A673 (cell line): Measurements from ENCODE around the gene ARL4C. TPM values are rescaled to one million over a fixed set of nuclear protein-coding genes. Genes with fewer than 3 reads are reported as not detected.

Experiments
- BruUV-seq: library from RNA; stranded (reverse); fragments of 400-500 nt; replicated peaks from 2 replicates; lab custom pipeline; 2021; lab: Mats Ljungman, UMichigan
- CTCF ChIA-PET: fragments of 300-600 bp; sonication (Branson Sonifier 250); formaldehyde crosslinking; loops from one replicate; lab custom pipeline; 2022; ENCODE audit warnings: antibody characterized with exemption; lab: Charles Lee
- POLR2A ChIA-PET: fragments of 300-600 bp; sonication (Branson Sonifier 250); formaldehyde crosslinking; loops from one replicate; lab custom pipeline; 2022; ENCODE audit warnings: antibody characterized with exemption; ENCODE audit not compliant: low non-redundant PET; lab: Charles Lee
- DNase-seq: peaks from one replicate; pipeline ENCODE4 v3.0.0-alpha.2; 2015; ENCODE audit warnings: low spot score
- H3K27ac ChIP-seq: fragments of 200-600 bp; sonication (generic); 2 replicates; pipeline ENCODE4 v1.5.1; 2016; ENCODE audit warnings: mixed run types, low read depth, mild to moderate bottlenecking, mixed read lengths, antibody characterized with exemption, low read length; ENCODE audit not compliant: poor library complexity, severe bottlenecking
- H3K27me3 ChIP-seq: fragments of 200-600 bp; sonication (generic); replicated peaks from 2 replicates; pipeline ENCODE4 v1.6.1; 2017; ENCODE audit warnings: mixed run types, low read depth, mild to moderate bottlenecking, mixed read lengths, antibody characterized with exemption, low read length; ENCODE audit not compliant: insufficient read depth, poor library complexity
- H3K36me3 ChIP-seq: fragments of 200-600 bp; sonication (generic); 2 replicates; pipeline ENCODE4 v1.6.1; 2016; ENCODE audit warnings: mixed run types, mild to moderate bottlenecking, mixed read lengths, antibody characterized with exemption, low read length; ENCODE audit not compliant: insufficient read depth, poor library complexity, severe bottlenecking
- H3K4me1 ChIP-seq: fragments of 200-600 bp; sonication (generic); 2 replicates; pipeline ENCODE4 v1.6.1; 2017; ENCODE audit warnings: mixed run types, mild to moderate bottlenecking, mixed read lengths, antibody characterized with exemption, low read length; ENCODE audit not compliant: insufficient read depth, poor library complexity, severe bottlenecking
- H3K4me3 ChIP-seq: fragments of 200-600 bp; sonication (generic); 2 replicates; pipeline ENCODE4 v1.5.1; 2016; ENCODE audit warnings: low read depth, mixed run types, mild to moderate bottlenecking, mixed read lengths, low read length; ENCODE audit not compliant: poor library complexity, severe bottlenecking
- H3K9me3 ChIP-seq: fragments of 200-600 bp; sonication (generic); 2 replicates; pipeline ENCODE4 v1.6.1; 2016; ENCODE audit warnings: mixed run types, low read depth, mild to moderate bottlenecking, mixed read lengths, antibody characterized with exemption, low read length; ENCODE audit not compliant: poor library complexity, severe bottlenecking
- EZH2 ChIP-seq: fragments of 200-600 bp; sonication (generic); IDR thresholded peaks from 2 replicates; pipeline ENCODE4 v1.6.1; 2017; ENCODE audit warnings: borderline replicate concordance, low read depth, mild to moderate bottlenecking, mixed read lengths, antibody characterized with exemption, low read length; ENCODE audit not compliant: poor library complexity, severe bottlenecking
- intact Hi-C: fragments of 100-400 bp; cut with micrococcal nuclease; formaldehyde crosslinking; loops from one replicate; pipeline ENCODE4 v1.10.0; 2022; ENCODE audit not compliant: unreplicated experiment
- total RNA-seq: library from RNA; stranded (reverse); gene quantifications from 2 replicates; pipeline ENCODE4 v1.2.3, GENCODE V29; 2021
- TF ChIP-seq, protein P1 (sequence below): fragments of 300-800, 200-600 bp; sonication (generic); conservative IDR thresholded peaks from 2 replicates; pipeline ENCODE4 v1.5.1; 2017; ENCODE audit warnings: low read depth, mild to moderate bottlenecking, antibody characterized with exemption, low read length, moderate library complexity, mixed read lengths

Gene ARL4C
- total RNA-seq, 1 experiment from 2014 or later: 3.0 TPM

DNA sequence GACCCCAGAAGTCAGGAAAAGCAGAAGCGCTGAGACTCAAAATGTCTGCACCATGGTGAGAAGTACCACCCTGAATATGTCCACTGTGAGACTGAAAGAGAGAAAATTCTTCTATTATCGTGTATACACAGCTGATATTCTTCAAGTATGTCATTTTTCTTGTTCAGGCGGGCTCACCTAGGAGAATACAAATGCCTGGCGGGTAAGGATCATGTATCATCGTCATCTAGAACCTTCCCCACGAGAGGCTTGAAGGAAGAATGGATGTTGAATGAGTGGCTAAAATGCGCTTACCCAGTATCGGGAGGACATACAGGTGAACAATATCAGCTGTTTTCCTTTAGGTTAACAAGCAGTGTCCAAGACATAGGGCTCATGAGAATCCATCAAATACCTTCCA is 21.1 kb upstream of the ARL4C start:
- intact Hi-C loops: no loop called here
- H3K4me3 ChIP-seq: no peak overlapping the region
- no peaks in the 10 kb centered on the region for H3K4me1 ChIP-seq
- DNase-seq: no peak
- H3K27me3 ChIP-seq: no peaks in the 10 kb centered on the region
- H3K36me3 ChIP-seq: no peaks in the 10 kb centered on the region
- no peaks in the 10 kb centered on the region for H3K9me3 ChIP-seq
- no TSS peak for BruUV-seq
- H3K27ac ChIP-seq: no peak overlapping the region
- ChIA-PET CTCF (no interaction called here), POLR2A (no interaction called here)
- TF ChIP-seq, protein P1, sequence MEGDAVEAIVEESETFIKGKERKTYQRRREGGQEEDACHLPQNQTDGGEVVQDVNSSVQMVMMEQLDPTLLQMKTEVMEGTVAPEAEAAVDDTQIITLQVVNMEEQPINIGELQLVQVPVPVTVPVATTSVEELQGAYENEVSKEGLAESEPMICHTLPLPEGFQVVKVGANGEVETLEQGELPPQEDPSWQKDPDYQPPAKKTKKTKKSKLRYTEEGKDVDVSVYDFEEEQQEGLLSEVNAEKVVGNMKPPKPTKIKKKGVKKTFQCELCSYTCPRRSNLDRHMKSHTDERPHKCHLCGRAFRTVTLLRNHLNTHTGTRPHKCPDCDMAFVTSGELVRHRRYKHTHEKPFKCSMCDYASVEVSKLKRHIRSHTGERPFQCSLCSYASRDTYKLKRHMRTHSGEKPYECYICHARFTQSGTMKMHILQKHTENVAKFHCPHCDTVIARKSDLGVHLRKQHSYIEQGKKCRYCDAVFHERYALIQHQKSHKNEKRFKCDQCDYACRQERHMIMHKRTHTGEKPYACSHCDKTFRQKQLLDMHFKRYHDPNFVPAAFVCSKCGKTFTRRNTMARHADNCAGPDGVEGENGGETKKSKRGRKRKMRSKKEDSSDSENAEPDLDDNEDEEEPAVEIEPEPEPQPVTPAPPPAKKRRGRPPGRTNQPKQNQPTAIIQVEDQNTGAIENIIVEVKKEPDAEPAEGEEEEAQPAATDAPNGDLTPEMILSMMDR: no peak
- no peak for TF ChIP-seq EZH2

DNA sequence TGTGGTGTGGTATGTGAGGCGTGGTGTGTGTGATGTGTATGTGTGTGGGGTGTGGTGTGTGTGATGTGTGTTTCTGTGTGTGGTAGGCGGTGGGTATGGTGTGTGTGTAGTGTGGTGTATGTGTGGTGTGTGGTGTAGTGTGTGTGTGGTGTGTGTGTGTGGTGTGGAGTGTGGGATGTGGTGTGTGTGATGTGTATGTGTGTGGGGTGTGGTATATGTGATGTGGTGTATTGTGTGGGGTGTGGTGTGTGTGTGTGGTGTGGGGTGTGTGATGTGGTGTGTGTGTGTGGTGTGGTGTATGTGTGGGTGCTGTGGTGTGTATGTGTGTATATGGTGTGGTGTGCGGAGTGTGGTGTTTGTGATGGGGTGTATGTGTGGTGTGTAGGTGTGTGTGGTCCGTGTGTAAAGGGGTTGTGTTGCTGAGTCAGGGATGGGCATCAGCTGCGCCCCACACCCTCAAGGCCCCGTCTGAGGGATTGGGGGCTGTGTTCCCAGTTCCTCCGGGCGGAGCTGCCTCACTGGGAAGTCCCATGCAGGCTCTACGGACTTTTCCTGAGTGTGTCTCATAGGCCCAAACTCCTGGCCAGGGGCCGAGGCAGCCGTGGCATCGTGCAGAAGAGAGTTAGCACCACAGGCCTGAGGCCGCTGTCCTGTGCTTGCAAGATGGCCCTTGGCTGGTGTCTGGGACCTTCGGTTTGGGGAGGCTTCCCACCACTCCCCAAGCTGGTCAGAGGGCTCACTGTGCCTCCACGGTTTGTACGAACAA is 18.2 kb upstream of the ARL4C start:
- no TSS peak for BruUV-seq
- H3K36me3 ChIP-seq: no peaks in the 10 kb centered on the region
- no peaks in the 10 kb centered on the region for H3K4me1 ChIP-seq
- DNase-seq: no peak
- TF ChIP-seq, protein P1: no peak
- no peak for TF ChIP-seq EZH2
- ChIA-PET POLR2A (no interaction called here), CTCF (no interaction called here)
- peaks cover 2% of the 10 kb centered on the region for H3K27me3 ChIP-seq
- no peak overlapping the region for H3K27ac ChIP-seq
- intact Hi-C loops: no loop called here
- no peaks in the 10 kb centered on the region for H3K9me3 ChIP-seq
- no peak overlapping the region for H3K4me3 ChIP-seq

DNA sequence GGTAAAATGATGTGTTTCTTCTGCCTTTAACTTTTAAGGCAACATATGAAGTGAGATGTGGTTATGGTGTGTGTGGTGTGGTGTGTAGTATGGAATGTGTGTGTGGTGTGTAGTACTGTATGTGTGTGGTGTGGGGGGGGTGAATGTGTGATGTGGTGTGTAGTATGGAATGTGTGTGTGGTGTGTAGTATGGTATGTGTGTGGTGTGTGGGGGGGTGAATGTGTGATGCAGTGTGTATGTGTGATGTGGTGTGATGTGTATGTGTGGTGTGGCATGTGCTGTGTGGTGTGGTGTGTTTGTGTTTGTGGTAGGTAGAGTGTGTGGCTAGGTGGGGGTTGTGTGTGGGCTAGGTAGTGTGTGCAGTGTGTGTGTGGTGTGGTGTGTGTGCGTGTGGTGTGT is 17.2 kb upstream of the ARL4C start:
- no TSS peak for BruUV-seq
- Histone ChIP-seq H3K4me3 (no peak overlapping the region), H3K4me1 (no peaks in the 10 kb centered on the region), H3K27ac (no peak overlapping the region), H3K36me3 (no peaks in the 10 kb centered on the region), H3K27me3 (peaks cover 5% of the 10 kb centered on the region), H3K9me3 (no peaks in the 10 kb centered on the region)
- POLR2A ChIA-PET: no interaction called here
- DNase-seq: no peak
- CTCF ChIA-PET: no interaction called here
- TF ChIP-seq EZH2: no peak
- intact Hi-C loops: no loop called here
